Erythroblast (primary cell): ENCODE measurements around the gene FAF2.

Experiments used
- GATA1 ChIP-seq: IDR thresholded peaks from 2 replicates; pipeline ENCODE4 v1.6.1; 2011; ENCODE audit warnings: low read depth, mild to moderate bottlenecking, control low read depth, low read length, moderate library complexity
- POLR2A ChIP-seq: IDR thresholded peaks from 2 replicates; pipeline ENCODE4 v1.6.1; 2011; ENCODE audit warnings: mild to moderate bottlenecking, low read length

DNA sequence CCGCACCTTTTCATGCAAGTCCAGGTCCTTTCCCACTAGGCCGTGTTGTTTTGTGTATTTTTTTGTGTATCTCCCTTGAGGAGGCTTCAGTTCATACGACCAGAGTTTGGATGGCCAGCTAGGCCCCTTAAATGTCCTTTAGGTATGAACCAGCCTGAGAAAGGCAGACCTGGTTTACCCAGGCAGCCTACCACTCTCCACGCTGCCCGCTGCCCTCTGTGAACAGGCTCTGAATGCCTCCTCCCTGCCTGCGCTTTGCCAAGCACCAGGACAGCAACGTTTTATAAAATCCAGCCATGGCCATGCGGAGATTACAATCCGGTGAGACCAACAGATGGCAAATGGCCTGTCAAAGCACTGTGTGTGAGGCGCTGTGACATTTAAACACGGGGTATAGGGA is 31.2 kb upstream of the FAF2 start:
- TF ChIP-seq POLR2A = no peak
- no peak for TF ChIP-seq GATA1
